ENCODE results near the gene TSPAN13.

The TSPAN13 gene

DNA sequence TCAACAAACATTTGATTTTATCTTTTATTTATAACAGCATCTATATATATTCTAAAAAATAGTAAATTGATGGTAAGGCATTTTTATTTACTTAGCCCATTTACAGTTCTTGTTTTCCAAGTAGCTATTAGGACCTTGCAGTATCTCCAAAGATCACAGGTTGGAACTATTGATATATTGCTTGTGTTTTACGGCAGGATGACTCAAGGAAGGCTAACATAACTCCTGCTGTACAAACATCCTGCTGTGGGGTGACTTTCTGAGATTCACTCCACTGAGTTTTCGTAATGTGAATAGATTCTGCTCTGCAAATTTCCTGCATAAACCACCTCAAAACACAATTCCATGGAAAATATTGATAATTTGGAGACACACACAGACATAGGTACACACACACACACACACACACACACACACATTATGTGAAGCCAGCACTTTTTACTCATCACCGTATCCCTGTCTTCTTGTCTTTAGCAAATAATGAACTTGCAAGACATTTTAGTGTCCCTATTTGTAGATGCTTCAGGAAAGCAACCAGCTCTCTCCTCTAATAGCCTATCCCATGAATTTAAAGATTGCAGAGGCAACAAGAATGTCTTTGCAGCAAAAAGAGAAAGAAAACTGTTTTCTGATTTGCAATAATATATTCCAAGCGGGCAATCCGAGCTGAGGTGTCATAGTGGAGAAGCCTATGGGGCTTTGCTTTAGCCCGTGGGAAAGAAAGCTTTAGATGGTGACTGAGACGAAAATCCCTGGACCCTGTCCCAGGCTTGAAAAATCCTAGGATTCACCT, 50.5 kb downstream of the TSPAN13 start:
- Mint-ChIP-seq H3K36me3 (ENCODE audit: low read depth) (no peaks in the 10 kb centered on the region), H3K4me1 (ENCODE audit: low read depth) (no peaks in the 10 kb centered on the region), H3K27ac (no peak overlapping the region), H3K9me3 (no peaks in the 10 kb centered on the region), H3K4me3 (no peak overlapping the region), H3K27me3 (peaks cover 16% of the 10 kb centered on the region)
- DNase-seq, result no peak

DNA sequence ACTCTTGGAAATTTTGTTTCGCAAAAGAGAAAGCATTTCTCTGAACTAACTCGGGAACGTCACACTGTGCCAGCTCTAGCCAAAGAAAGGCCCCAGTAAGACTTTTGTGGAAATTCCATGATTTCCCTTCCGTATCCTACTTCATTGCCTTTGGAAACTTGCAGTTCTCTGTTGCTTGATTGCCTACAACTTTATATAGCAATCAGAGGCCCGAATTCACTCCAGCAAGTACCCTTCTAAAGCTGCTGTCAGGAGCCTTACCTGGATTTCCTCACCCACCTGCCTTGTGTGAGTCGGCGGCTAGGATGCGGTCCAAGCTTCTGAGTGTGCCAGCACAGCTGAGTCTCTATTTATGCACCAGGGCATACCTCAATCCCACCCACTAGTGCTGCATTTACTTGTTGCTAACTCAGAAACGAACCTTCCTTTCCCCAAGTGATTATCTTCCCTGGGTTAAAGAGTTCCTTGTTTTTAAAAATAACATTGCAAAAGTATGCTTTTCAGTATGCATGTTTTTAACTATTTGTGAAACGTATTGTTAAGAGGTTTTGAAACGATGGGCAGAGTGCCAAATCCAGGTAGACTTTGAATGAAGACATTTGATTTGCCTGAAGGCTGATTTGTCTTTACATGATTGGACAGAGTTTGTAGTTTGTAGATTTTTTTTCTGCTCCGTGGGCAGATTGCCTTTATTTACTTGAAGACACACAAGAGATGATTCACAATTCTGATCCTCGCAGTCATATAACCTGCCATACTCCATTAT, 51.3 kb downstream of the TSPAN13 start, which contains the start of gene AGR2:
AGR2 (minus strand) TSS at position 326 of the 766 bp plus-strand sequence. CDS start 3,203 bp downstream, outside the sequence.
- Mint-ChIP-seq H3K27ac (no peak within 1 kb of the TSS), H3K9me3 (no peaks in the 10 kb centered on the region), H3K4me1 (ENCODE audit: low read depth) (no peaks in the 10 kb centered on the region), H3K4me3 (no peak within 1 kb of the TSS), H3K27me3 (peaks cover 19% of the 10 kb centered on the region), H3K36me3 (ENCODE audit: low read depth) (no peaks in the 10 kb centered on the region)
- no peak for DNase-seq

DNA sequence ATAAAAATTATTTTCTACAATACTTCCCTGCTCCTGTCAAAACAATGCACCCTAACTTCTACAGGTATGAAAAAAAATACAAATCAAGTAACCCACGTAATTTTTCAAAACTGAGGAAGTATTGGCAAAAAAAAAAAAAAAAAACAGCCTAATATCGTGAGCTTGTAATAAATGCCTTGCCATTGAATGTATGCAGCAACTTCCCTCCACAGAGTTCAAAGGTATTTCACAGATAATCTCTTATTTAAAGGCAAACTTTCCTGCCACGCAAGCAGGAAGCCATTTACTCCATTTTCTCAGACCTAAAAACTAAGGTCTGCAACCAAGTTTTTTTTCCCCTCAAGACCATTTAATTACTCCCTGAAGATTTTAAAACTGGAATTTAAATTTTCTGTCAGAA, 51.9 kb downstream of the TSPAN13 start:
- DNase-seq, result no peak
- Mint-ChIP-seq H3K4me1 (ENCODE audit: low read depth) (no peaks in the 10 kb centered on the region), H3K27me3 (peaks cover 19% of the 10 kb centered on the region), H3K27ac (no peak overlapping the region), H3K36me3 (ENCODE audit: low read depth) (no peaks in the 10 kb centered on the region), H3K4me3 (no peak overlapping the region), H3K9me3 (no peaks in the 10 kb centered on the region)

DNA sequence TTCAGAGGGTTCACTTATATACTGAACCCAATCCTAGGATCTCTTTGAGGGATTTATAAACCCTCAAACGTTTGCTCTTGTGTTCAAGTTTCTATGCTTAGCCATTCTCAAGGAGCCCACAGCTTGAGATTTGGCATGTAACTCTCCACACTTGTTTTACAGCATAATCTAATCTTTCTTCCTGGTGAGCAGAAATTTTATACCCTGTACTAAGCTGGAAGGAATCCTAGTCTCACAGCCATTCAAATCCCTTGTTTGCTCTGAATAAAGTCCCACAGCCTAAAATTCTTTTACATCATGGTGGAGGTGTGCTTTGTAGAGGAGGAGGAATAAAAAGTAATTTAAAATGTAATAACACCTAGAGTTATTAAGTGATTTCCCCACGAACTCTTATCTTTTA, 56.6 kb downstream of the TSPAN13 start:
- Mint-ChIP-seq H3K36me3 (ENCODE audit: low read depth) (no peaks in the 10 kb centered on the region), H3K9me3 (no peaks in the 10 kb centered on the region), H3K4me3 (no peak overlapping the region), H3K27me3 (peaks cover 18% of the 10 kb centered on the region), H3K27ac (no peak overlapping the region), H3K4me1 (ENCODE audit: low read depth) (no peaks in the 10 kb centered on the region)
- no peak for DNase-seq

DNA sequence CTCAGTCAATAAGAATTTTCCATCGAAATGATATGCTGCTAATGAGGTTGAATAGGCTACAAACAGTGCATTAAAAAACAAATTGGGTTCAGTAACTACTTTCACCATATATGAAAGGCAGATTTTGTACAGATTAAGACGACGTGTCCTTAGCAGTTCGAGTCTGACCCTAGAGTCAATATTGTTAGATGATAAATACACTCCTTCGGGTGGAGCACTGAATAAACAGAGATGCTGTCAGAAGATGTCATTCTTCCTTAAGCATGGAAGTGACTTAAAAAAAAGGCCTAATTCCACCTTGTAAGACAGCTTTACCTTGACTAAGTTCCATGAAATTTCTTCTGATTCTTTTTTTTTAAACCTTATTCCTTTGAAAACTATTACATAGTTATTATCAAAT, 57.0 kb downstream of the TSPAN13 start:
- no peak for DNase-seq
- no peak overlapping the region for H3K4me3 Mint-ChIP-seq
- H3K36me3 Mint-ChIP-seq (ENCODE audit: low read depth), result no peaks in the 10 kb centered on the region
- H3K27me3 Mint-ChIP-seq, result peaks cover 13% of the 10 kb centered on the region
- H3K27ac Mint-ChIP-seq, result no peak overlapping the region
- no peaks in the 10 kb centered on the region for H3K9me3 Mint-ChIP-seq
- no peaks in the 10 kb centered on the region for H3K4me1 Mint-ChIP-seq (ENCODE audit: low read depth)

DNA sequence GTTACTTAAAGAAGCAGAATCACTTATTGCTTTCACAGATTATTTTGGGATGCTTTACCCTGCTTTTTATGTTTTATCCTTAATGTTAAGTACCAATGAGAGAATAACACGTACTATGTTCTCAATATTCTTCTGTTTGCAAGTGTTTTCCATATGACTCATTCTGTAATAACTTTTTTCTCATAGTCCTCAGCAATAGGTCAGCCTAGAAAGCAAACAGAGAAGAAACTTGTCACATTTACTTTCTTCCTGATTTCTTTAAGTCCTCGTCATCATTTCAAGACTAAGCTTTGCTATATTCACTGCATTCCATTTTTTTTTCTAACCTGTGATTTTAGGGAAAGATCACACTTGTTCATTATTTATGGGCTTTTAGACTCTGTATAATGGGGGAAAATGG, 58.0 kb downstream of the TSPAN13 start:
- no peak overlapping the region for H3K4me3 Mint-ChIP-seq
- no peaks in the 10 kb centered on the region for H3K9me3 Mint-ChIP-seq
- no peaks in the 10 kb centered on the region for H3K36me3 Mint-ChIP-seq (ENCODE audit: low read depth)
- no peak overlapping the region for H3K27ac Mint-ChIP-seq
- H3K4me1 Mint-ChIP-seq (ENCODE audit: low read depth), result no peaks in the 10 kb centered on the region
- no peak for DNase-seq
- peaks cover 12% of the 10 kb centered on the region for H3K27me3 Mint-ChIP-seq

DNA sequence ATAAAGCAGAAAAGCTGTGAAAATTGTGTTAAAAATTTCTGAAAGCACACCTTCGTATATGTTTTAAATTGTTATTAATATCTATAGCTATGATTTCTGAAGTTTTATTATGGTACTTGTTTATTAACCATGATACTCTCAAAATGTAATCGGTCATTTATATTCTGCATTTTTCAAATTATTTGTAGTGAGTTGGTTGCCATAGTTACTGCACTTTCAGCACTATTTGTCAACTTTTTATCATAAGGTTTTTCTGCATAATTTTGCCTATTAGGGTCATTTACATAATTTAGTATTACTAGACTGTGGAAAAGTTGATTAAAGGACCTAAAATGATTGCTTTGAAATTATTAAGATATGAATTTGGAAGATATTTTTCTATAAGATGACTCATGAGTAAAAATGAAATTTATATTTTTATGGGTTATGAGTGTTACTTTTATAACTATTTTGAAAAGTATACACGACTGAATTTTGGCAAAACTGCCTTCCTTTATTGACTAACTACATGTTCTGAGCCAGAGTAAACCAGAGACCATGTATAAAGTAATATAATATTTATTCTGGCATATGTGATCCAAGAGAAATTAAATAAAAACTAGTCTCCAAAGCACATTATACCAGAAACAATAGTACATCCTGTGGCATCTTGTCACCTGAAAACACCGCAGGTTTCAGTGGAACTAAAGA, 59.1 kb downstream of the TSPAN13 start:
- Mint-ChIP-seq H3K27ac (no peak overlapping the region), H3K27me3 (peaks cover 7% of the 10 kb centered on the region), H3K36me3 (ENCODE audit: low read depth) (no peaks in the 10 kb centered on the region), H3K4me3 (no peak overlapping the region), H3K9me3 (no peaks in the 10 kb centered on the region), H3K4me1 (ENCODE audit: low read depth) (no peaks in the 10 kb centered on the region)
- no peak for DNase-seq

DNA sequence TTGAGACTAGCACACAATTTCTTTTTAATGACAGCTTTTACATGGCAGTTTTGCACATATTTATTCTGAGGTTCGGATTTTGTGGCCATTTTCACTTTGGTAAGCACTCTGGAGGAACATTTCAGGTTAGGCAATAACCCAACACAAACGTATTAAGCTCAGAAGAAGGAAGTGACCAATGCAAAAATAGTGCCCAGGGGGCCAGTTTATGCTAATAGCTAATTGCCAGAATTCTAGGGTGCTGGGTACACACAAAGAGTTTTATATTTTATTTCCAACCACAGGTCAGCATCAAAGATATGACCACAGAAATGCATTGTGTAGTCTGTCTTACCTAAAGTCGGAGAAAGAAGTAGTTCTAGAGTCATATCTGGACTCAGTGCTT, 59.7 kb downstream of the TSPAN13 start:
- Mint-ChIP-seq H3K27ac (no peak overlapping the region), H3K4me3 (no peak overlapping the region), H3K9me3 (no peaks in the 10 kb centered on the region), H3K4me1 (ENCODE audit: low read depth) (no peaks in the 10 kb centered on the region), H3K36me3 (ENCODE audit: low read depth) (no peaks in the 10 kb centered on the region), H3K27me3 (peaks cover 7% of the 10 kb centered on the region)
- DNase-seq, result no peak

DNA sequence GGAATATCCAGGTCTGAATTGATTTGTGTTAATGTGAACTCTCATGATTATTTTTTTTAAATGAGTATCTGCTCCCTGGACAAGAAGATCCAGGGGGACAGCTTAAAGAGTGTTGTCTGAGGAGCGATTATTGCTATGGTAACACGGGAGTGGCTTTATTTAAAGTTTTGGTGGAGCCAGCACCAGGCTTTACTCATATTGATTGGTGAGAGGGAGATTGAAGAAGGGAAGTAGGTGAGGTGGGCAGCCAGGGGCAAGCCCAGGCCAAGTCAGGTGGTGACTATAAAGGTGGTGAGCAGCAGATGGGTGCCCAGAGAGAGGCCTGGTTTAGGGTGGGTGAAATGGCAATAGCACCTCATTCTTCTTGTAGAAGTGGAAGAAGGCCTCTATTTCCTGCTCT, 61.4 kb downstream of the TSPAN13 start:
- H3K27ac Mint-ChIP-seq, result no peak overlapping the region
- H3K9me3 Mint-ChIP-seq, result no peaks in the 10 kb centered on the region
- H3K27me3 Mint-ChIP-seq, result peaks cover 4% of the 10 kb centered on the region
- H3K36me3 Mint-ChIP-seq (ENCODE audit: low read depth), result no peaks in the 10 kb centered on the region
- H3K4me1 Mint-ChIP-seq (ENCODE audit: low read depth), result no peaks in the 10 kb centered on the region
- DNase-seq, result no peak
- H3K4me3 Mint-ChIP-seq, result no peak overlapping the region

DNA sequence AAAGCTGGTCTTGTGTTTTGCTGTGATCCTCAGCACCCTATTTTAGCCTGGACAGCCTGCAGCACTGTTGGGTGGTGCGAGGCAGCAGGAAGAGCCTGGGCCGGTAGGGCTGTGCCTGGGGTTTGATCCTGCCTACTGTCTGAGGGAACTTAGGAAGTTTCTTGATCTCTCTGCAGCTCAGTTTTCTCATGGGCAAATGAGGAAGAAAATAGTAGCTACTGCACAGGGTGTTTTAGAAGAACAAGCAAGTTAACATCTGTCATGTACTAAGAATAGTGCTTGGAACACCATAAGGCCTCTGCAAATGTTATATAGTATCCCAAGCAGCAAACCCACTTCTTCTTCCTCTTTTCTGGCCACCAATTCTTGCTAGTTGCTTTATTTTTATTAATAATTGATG, 63.3 kb downstream of the TSPAN13 start:
- no peak overlapping the region for H3K27ac Mint-ChIP-seq
- H3K9me3 Mint-ChIP-seq, result no peaks in the 10 kb centered on the region
- H3K27me3 Mint-ChIP-seq, result peaks cover 4% of the 10 kb centered on the region

DNA sequence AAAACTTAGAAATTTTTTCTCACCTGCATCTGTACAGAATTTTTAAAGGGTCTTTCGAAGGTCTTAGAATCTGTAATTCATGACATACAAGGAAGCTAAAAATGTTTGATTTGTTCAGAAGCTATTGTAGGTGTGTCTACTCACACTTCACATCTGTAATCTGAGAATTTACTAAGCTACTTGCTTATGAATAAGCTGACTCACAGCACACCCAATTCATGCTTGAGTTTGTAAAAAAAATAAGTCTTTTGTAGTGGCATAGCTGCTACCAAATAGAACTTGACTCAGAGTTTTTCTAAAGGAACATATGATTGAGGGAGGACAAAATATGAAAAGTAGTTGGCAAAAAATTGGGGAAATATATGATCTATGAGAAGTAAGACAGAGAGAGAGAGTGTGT, 64.0 kb downstream of the TSPAN13 start:
- Mint-ChIP-seq H3K36me3 (ENCODE audit: low read depth) (no peaks in the 10 kb centered on the region), H3K4me1 (ENCODE audit: low read depth) (no peaks in the 10 kb centered on the region), H3K4me3 (no peak overlapping the region), H3K9me3 (no peaks in the 10 kb centered on the region), H3K27ac (no peak overlapping the region), H3K27me3 (peaks cover 11% of the 10 kb centered on the region)
- no peak for DNase-seq

More for the DNA sequence above, 63.3 kb downstream of the TSPAN13 start:
- DNase-seq, result no peak
- H3K4me3 Mint-ChIP-seq, result no peak overlapping the region
- H3K4me1 Mint-ChIP-seq (ENCODE audit: low read depth), result no peaks in the 10 kb centered on the region
- H3K36me3 Mint-ChIP-seq (ENCODE audit: low read depth), result no peaks in the 10 kb centered on the region

DNA sequence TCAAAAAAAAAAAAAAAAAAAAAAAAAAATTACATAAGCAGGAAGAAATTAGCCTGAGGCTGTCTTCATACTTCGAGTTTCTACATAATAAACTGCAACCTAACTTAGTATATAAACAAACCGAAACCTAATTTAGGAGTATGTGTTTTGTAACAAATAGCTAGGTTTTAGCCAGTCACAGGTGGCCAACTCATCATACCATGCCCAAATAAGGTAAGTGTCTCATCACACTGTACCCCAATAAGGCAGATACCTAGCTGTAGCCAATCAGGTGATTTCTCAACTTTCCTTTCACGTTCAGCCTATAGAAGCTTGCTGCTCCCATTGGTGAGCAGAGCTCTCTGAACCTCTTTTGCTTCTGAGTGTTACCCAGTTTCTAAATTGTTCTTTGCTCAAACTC, 65.2 kb downstream of the TSPAN13 start:
- Mint-ChIP-seq H3K9me3 (no peaks in the 10 kb centered on the region), H3K4me3 (no peak overlapping the region), H3K27me3 (peaks cover 14% of the 10 kb centered on the region), H3K27ac (no peak overlapping the region), H3K4me1 (ENCODE audit: low read depth) (no peaks in the 10 kb centered on the region), H3K36me3 (ENCODE audit: low read depth) (no peaks in the 10 kb centered on the region)
- no peak for DNase-seq

DNA sequence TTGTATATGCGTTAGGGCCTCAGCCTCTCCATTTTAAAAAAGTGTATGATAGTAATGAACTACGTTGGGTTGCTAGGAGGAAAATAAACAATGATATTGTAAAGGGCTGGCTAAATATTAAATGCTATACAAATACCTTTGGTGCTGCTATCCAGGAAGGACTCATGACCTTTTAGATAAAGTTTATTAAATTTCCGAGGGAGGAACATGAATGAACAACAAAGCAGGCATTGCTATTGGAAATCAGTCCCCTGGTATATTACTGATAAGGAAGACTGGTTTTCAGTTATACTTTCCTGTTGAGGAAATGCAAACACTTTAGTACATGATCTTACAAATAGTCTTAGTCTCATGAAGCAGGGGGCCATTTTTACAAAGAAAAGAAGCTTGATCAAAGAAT, 68.5 kb downstream of the TSPAN13 start:
- H3K4me1 Mint-ChIP-seq (ENCODE audit: low read depth), result no peaks in the 10 kb centered on the region
- no peak for DNase-seq
- no peak overlapping the region for H3K4me3 Mint-ChIP-seq
- no peaks in the 10 kb centered on the region for H3K9me3 Mint-ChIP-seq
- H3K36me3 Mint-ChIP-seq (ENCODE audit: low read depth), result no peaks in the 10 kb centered on the region
- H3K27me3 Mint-ChIP-seq, result peaks cover 27% of the 10 kb centered on the region
- H3K27ac Mint-ChIP-seq, result no peak overlapping the region

DNA sequence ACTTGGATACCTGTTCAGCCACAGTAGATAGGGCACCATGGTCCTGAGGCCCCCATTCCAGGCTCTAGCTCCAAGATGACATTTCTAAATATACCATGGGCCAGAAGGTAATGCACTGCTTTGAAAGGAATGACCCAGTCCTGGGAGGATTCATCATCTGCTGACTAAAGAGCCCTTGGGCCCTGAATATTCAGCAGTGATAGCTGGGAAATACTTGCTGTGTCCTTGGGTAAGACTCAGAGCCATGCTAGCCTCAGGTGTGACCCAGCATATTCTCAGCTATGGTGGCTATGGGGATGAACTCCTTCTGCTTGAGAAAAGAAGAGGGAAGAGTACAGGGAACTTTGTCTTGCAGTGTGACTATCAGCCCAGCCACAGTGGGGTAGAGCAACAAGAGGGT, 72.5 kb downstream of the TSPAN13 start:
- H3K4me1 Mint-ChIP-seq (ENCODE audit: low read depth), result no peaks in the 10 kb centered on the region
- H3K27me3 Mint-ChIP-seq, result peaks cover 32% of the 10 kb centered on the region
- H3K9me3 Mint-ChIP-seq, result no peaks in the 10 kb centered on the region
- no peak overlapping the region for H3K27ac Mint-ChIP-seq
- H3K4me3 Mint-ChIP-seq, result no peak overlapping the region
- H3K36me3 Mint-ChIP-seq (ENCODE audit: low read depth), result no peaks in the 10 kb centered on the region
- DNase-seq, result no peak

DNA sequence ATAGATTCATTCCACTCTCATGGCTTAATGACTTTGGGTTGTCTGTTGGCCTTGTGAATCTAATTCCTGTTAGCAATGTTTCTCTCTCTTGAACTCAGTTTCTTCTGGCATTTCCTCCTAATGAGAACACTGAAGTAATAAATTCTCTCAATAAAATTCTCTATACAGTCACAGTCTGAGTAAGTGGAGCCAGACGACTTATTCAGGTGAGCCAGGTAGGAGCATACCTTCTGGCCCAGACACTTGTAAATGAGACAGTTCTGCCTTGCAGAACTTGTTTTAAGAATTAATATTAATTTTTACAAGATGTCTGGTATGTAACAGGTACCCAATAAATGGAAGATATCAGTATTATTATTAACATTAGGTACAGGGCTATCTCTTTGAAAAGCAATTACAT, 79.8 kb downstream of the TSPAN13 start:
- H3K4me3 Mint-ChIP-seq, result no peak overlapping the region
- no peak overlapping the region for H3K27ac Mint-ChIP-seq
- no peak for DNase-seq
- H3K4me1 Mint-ChIP-seq (ENCODE audit: low read depth), result no peaks in the 10 kb centered on the region
- no peaks in the 10 kb centered on the region for H3K9me3 Mint-ChIP-seq
- no peaks in the 10 kb centered on the region for H3K36me3 Mint-ChIP-seq (ENCODE audit: low read depth)
- no peaks in the 10 kb centered on the region for H3K27me3 Mint-ChIP-seq

Data from activated T-cell treated with anti-CD3 and anti-CD28 coated beads, Interleukin-2, amount 50 U/mL, for 24 hours (primary cell).